SIG-M5 treated with dmso at 0.1 percent for 504 hours (cell line): Measurements from ENCODE around the gene USF3.
"Not testable (repeated sequence)": the region's sequence is repeated elsewhere in the genome, so short reads cannot be mapped to it uniquely, and the experiment has no call there.

Experiments
- DNase-seq: peaks from one replicate; lab custom pipeline; 2025; ENCODE audit not compliant: unreplicated experiment; lab: John Stamatoyannopoulos, UW

USF3 gene

DNA sequence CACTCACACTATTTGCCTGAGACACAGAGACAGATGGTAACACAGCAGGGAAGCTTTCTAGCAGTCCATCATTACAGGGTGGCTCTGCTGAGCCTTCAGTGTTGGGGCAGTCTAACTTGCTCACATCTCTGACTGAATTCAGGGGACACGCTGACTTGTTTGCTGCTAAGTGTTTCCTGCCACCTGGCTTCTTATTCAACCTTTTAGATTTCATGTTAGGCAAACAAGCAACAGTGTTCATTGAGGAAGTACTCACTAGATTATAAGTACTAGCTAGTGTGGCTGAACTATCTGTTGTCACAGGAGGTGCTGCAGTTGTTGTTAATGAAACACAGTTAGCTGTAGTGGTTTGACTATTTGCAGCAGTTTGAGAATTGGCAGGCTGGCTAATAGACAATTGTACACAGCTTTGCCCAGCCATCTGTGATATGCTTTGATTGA is 37.3 kb downstream of the USF3 start:
- no peak for DNase-seq

DNA sequence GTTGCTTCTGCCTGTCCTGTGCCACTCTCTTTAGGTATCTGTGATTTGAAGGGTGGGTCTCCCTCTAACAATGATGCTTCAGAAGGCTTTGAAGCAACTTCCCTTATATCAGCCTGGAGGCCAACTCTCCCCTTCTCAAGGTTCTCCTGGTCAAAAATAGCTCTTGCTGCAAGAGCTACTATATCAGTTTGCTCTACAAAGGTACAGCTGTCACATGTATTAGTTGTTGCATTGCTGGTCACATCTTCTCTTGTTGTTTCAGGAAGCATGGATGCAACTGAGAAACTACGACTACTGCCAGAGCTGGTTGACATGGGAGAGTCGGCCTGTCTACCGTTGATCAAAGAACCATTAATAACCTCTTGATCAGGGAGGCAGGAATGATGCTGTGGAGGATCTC is 38.3 kb downstream of the USF3 start:
- no peak for DNase-seq

DNA sequence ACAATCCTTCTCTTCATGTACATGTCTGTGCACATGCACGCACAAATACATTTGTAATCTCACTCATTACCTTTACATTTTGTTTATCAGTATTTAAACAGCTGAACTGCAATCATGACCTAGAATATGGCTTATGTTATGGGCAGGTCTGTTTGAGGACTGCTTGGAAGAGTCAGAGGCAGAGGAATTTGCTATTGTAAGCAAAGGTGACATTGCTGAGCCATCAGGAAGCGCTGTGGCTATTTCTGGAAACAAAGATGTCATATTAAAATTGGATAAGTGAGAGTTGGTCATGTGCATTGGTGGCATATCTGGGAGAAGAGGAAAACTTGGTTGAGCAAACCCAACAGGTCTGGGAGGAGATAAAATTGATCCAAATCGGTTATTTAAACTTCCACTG is 41.6 kb downstream of the USF3 start:
- no peak for DNase-seq

DNA sequence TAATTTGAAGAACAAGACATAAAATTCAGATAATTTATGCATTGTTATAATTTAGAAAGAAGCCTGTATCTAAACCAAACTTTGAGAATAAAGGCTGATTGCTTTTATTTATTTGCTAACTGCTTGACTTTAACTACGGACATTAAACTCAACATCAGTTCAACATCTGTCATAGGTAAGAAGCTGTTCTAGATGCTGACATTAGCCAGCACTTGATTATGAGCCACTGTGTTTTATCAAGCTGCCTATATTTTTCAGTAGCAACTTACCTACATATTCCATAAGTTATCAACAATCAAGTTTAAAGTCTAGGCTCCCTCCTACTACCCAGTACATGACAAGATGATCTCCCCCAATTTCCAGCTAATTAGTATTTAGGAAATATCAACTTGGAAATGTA is 42.1 kb downstream of the USF3 start:
- DNase-seq = no peak

DNA sequence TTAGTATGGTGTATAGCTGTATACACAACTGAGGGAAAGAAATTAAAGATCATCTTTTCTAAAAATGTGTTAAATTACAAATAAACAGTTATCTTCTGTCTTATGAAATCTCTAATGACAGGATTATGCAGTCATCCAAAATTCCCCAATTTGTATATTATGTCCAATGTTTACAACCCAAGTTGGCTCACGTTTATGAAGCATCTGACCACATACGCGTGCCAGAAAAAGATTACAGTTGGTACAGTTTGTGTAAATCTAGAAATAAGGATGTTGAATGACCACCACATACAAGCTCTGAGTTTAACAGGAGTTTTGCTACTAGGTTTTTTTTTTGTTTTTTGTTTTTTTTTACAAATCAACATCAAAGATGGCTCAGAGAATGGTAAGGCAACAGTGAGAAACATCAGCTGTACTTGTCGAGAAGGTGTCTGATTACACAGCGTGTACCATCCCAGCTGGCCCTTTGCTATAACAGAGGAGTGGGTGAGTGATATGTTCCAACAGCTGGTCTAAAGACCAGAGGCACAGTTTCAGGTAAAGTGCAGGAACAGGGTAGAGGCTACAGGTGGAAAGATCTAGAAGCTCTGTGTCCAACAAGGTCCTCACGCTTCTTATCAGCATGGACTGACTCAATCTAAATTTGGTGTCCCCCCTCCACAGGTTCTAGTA is 47.1 kb downstream of the USF3 start:
- no peak for DNase-seq

DNA sequence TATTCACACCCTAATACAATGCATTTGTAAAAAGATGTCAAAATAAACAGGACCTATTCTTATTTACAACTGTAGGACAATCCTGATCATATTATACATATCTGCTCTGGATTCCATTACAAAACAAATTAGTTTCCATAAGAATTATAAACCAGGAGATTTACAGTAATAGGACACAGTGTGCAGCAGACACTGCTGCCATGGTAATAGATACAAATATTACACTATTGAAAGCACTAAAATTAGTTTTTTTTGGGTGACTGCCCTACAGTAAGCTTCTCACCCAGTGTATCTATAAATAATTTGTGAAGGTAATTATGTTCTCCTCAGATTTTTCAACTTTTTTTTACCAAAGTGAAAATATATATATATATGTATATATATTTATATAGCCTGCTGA is 47.9 kb downstream of the USF3 start:
- DNase-seq = no peak

DNA sequence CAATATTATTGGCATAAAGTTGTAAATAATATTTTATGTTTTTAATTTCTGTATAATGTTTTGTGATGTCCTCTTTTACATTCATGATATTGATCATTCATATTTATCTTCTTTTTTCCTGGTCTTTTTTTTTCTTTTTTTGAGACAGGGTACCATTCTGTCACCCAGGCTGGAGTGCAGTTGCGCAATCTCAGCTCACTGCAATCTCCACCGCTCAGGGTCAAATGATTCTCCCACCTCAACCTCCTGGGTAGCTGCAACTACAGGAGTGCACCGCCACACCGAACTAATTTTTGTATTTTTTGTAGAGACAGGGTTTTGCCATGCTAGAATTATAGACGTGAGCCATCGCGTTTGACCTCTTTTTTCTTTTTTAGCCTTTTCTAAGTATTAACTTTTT is 52.9 kb downstream of the USF3 start:
- no peak for DNase-seq

DNA sequence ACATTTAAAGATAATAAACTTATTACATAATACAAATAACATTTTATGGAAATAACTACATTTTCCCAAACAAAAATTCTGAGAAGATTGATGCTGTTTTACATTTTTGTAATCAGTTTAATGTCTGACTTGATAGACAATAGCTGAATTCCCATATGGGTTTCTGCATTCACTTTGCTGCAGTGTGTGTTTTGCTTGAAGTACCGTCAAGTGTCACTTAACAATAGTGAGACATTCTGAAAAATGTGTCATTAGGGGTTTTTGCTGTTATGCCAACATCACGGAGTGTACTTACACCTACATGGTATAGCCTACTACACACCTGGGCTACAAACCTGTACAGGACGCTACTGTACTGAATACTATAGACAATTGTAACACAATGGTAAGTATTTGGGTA is 57.5 kb downstream of the USF3 start:
- no peak for DNase-seq

DNA sequence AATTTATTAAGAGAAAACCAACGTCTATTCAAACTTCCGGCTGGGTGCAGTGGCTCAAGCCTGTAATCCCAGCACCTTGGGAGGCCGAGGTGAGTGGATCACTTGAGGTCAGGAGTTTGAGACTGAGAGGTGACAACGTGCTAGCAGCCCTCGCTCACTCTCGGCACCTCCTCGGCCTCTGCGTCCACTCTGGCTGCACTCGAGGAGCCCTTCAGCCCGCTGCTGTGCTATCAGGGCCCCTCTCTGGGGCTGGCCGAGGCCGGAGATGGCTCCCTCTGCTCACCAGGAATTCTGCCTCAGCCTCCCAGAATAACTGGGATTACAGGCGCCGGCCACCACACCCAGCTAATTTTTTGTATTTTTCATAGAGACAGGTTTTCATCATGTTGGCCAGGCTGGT is 58.7 kb downstream of the USF3 start:
- no peak for DNase-seq

DNA sequence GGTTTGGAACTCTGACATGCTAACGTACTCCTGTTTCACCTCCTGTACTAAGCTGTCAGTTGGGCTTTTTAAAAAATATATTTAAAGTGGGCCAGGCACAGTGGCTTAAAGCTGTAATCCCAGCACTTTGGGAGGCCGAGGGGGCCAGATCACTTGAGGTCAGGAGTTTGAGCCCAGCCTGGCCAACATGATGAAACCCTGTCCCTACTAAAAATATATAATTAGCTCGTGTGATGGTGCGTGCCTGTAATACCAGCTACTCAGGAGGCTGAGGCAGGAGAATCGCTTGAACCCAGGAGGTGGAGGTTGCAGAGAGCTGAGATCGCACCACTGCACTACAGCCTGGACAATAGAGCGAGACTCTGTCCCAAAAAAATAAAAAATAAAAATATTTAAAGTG is 60.4 kb downstream of the USF3 start:
- not testable (repeated sequence) for DNase-seq

DNA sequence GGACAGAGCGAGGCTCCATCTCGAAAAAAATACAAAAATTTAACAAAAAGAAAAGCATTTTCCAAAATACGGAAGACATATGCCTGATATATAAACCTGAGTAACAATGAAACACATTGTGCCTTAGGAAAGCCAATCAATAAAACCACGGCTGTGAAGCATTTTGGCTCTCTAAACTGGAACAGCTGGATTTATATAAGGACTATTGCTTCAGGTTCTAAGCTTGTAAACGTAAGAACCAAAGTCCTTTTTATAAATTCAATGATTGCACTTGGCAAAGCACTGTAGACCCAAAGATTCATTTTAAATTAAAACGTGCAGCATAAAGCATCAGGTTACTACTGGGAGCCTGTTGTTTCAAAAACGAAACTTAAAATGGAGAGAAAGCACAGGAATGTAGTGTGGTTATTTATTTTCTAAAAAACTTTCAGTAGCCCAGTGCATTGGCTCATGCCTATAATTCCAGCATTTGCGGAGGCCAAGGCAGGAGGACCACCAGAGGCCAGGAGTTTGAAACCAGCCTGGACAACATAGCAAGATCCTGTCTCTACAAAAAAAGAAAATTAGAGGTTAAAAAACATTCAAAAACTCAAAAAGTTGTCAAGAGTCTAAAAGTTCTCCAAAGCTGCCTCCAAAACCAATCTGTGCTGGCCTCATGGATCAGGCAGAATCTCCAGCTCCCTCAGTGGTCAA is 61.5 kb downstream of the USF3 start:
- DNase-seq = no peak

DNA sequence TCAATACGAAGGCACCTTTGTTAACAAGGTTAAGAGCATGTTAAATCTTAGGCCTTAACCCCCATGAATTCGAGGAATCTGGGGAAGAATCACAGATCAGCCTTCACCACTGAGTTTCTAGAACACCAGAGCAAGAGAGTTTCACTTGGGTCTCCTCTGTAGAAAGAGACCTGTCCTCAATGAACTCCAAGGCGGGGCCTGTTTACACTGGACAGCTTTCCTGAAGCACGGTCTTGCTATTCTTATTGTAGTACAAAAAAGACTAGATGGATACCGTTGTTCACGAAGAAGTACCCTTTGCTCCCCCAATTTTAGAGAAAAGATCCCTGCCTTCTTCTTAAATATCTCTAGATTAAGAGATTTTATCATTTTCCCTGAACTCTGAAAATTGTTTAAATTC is 64.9 kb downstream of the USF3 start:
- DNase-seq = no peak

DNA sequence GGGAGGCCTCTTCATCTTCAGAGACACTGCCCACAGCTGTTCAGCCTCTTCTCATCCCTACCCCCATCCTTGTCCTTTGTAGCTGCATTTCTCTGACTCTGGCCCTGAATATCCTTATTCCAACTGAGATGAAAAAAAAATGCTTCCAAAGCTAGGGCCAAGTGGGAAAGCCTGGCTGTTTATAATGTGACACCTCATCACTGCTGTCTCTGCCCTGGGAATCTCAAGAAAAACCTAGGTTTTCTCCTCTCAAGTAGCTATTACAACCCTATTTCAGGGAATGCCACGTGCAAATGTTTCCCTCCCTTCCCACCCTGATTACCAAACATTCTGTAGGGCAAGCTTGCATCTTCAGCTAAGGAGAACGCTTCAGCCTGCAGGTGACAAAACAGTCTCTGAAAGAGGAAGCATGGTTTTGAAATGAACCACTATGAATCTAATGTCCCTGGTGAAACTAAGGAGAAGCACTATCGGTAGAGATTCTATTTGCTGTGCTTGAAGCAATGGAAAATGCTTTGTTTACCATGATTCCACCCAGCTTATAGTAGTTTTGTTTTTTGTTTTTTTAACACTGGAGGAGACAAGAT is 65.4 kb downstream of the USF3 start:
- peak; percentile 85 for DNase-seq

DNA sequence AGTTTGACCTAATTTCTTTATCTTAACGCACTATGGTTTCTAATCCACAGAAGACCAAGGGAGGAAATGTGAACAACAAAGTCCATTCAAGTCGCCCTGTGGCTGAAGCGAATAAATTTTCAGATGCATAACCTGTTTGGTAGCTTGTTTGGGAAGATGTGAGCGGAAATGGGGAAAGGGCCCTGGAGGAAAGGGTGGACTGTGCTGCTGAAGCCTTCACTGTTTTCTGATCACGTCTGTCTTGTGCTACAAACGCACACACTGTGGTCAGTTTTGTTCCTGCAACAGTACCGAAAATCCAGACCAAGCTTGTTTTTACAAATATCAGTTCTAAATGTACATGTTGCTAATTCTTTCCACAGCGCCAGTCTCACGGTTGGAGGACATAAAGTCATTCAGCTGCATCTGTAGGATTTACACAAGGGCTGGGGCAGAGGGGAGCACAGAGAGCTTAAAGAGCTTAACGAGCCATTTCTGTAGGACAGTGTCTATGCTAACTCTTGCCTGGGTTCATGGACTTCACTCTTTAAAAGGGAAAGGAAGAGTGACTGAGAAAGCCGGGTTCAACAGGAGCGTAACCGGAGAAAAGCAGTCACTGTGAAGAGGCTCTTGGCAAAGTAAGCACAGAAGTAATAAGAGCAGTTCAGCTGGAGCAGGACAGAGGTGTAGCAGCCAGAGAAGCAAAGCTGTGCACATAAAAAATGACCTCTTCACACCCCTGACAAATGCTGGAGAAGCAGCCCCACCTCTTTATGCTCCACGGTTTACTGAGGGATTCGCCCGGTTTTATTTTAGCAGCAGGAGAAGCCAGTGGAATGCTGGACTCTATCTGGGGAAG is 66.6 kb downstream of the USF3 start:
- DNase-seq = no peak

DNA sequence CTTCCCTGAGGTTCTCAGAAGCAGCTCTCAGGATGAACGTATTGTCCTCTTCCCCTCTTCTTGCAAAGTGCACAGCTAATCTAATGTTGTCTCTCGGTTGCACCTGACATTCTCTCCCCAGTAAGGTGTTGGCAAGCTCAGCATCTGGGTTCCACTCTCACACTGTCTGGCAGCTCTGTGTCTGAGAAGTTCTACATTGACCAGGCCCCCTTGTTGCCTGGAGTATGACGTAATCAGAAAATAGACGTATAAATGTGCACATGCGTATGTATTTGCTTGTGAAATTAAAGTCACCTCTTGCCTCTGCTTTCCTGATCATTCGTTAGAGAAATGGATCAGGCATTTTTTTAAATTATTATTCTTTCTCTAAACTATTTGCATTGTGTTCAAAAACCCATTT is 67.7 kb downstream of the USF3 start:
- no peak for DNase-seq

DNA sequence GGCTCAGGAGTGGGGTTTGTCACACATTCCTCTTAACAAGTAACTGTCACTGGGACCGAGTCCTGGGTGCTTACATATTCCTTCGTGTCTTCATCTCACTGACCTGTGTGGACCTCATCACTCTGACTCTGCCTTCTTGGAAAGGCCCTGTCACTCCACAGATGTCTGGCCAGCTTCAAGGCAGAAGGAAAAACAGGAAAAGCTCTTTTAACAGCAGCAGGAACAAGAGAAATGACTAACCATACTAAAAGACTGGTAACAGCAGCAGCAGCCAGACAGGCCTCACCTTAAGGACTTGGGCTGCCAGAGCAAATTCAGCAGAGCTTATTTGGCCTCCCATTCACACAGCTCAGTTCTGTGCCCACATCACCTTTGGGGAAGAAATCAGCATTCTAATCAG is 68.1 kb downstream of the USF3 start:
- no peak for DNase-seq

DNA sequence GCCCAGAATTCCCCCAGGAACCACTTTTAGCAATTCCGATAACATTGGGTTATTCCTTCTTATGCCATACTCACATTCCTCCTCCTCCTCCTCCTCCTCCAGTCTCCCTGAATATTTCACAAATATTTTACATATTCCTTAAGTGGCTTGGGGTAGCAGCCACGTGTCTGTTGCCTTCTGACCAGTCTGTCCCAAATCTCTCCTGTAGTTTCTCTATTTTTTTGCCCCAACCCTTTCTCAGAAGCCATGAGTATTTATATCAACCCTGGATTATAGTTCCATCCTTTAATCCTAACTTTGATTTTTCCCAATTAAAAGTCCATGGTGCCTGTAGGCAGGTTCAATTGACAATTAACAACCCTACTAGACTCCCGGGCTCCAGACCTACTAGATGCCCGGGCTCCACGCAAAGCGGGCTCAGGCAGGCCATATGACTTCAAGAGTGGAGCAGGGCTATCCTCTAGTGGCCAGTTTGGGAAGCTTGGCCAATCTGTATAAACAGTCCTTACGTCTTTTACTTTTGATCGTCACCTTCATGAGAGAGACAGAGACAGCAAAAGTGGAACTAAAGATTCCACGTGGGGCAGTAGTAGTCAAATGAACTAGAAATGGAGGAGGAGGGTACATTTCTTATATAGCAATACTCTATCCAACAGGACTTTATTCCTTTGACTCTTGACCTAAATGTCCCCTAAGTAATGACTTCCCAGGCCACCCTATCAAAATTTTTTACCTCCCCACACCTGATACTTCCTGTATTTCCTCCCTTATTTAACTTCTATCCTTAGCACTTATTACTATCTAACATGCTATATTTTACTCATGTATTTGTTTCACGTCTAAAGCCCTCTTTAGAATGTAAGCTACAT is 69.7 kb downstream of the USF3 start:
- peak; percentile 82 for DNase-seq

DNA sequence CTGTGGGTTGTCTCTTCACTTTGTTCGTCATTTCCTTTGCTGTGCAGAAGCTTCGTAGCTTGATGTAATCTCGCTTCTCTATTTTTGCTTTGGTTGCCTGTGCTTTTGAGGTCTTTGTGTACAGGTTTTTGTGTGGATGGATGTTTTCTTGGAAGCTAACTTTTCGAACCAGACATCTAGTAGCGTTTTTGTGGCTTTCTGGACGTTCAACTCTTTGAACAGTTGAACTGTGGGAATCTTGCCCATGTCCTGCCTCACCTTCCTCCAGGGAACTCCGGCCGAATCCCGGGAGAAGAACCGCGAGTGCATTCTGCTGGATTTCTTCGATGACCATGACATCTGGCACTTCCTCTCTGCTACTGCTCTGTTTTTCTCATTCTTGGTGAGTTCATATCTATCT is 70.6 kb downstream of the USF3 start:
- DNase-seq = peak; percentile 31

DNA sequence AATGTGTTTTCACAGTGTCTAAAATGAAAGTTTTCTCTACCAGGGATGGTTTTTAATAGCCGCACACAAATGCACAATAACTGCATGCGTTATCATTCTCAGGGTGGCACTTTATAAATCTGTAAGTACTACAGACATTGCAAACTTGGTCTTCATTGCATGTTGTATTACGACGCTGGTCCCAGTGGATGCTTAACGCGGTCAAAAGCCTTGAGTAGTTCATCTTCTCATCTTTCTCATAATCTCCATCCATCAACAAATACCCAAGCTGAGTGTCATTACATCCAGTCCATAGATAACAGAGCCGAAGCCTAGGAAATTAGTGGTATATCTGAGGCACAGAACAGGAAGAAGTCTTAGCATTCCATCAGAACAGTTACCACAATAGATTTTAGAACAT is 72.6 kb downstream of the USF3 start:
- no peak for DNase-seq

DNA sequence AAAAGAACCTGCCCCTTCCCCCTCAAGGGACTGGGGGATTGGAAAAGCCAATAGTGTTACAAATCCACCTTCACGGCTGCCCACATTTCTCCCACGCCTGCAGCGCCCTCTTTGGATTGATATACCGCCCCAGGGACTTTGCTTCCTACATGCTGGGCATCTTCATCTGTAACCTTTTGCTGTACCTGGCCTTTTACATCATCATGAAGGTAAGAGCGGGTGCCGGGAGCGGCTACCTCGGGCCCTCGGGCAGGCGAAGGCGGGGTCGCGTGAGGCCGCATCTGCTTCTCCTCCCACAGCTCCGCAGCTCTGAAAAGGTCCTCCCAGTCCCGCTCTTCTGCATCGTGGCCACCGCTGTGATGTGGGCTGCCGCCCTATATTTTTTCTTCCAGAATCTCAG is 73.1 kb downstream of the USF3 start:
- DNase-seq = no peak

DNA sequence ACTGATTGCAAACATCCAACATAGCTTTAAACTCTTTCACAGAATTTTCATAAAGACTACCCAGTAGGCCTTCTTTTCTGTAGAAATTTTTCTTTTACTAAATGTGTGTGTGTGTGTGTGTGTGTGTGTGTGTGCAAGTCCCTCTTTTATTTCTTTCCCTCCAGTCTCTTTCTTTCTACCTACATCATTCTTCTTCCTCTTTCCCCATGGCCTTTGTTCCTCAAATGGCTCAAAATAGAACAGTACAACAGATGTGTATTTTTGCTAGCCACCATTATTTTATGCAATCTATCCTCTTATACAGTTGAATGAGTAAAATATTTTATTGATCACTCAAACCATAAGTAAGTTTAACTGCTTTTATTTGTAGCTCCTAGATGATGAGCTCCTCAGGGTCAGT is 76.4 kb downstream of the USF3 start:
- DNase-seq = peak; percentile 91
